Activated CD4-positive, alpha-beta T cell treated with anti-CD3 and anti-CD28 coated beads for 1 hour (primary cell): ENCODE measurements around the gene BCL6B.

Source experiments
- DNase-seq: peaks from one replicate; pipeline ENCODE4 v3.0.0-alpha.2; 2020

The BCL6B gene

DNA sequence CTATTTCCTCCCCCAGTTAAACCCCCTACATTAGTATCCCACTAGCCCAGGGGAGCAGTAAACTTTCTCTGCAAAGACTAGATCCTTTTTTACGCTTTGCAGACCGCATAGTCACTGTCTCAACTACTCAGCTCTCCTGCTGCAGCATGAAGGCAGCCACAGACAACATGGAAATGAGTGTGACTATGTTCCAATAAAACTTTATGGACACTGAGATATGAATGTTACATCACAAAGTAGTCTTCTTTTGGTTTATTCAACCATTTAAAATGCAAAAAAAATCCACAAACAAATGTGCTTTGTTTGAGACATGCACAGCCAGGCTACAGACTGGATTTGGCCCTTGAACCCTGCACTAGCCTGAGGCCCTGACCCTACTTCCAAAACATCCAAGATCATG, 12.3 kb upstream of the BCL6B start:
- no peak for DNase-seq

DNA sequence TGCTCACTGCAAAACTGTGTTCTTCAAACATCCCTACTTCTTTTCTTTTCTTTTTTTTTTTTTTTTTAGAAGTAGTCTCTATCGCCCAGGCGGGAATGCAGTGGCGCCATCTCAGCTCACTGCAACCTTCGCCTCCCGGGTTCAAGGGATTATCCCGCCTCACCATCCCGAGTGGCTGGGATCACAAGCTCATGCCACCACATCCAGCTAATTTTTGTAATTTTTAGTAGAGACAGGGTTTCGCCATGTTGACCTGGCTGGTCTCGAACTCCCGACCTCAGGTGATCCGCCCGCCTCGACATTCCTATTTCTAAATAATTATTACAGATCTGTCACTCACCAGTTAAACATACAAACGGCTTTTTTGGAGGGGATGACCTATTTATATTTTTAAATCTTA, 11.4 kb upstream of the BCL6B start:
- no peak for DNase-seq

DNA sequence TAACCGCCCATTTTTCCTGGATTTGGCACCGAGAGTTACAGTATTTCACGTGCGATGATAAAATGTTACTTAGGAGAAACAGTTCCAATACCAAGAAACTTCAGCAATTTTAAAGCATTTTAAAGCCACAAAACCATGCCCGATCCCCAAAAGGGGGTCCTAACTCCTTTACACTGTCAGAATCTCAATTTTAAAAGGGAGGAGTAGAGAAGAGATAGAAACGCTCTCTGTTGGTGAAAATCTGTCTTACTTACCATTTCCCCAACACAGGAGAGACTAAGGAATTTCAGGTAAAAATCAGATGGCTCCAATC, 11.0 kb upstream of the BCL6B start:
- DNase-seq = no peak

DNA sequence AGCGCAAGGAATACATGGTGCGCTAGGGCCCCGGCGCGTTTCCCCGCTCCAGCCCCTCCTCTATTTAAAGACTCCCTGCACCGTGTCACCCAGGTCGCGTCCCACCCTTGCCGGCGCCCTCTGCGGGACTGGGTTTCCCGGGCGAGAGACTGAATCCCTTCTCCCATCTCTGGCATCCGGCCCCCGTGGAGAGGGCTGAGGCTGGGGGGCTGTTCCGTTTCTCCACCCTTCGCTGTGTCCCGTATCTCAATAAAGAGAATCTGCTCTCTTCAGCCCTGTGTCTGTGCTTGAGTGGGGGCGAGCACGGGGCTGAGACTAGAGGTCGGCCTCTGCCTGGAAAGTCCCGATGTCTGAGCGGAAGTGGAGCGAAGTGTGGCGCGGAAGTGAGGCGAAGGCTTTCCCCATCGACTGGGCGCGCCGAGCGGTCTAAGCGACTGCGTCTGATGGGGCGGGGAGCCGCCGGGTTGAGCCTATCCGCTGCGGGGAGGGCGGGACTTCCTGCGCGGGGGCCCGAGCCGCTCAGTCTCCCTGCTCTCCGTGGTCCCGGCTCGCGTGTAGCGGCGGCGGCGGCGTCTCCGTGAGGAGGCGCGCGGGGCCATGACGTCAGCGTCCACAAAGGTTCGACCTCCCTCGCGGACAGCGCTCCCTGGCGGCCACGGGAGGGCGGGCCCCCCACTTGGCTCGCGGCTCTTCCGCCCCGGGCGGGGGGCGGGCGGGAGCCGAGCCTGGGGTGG, 8.4 kb upstream of the BCL6B start:
- DNase-seq = peak; percentile 97

DNA sequence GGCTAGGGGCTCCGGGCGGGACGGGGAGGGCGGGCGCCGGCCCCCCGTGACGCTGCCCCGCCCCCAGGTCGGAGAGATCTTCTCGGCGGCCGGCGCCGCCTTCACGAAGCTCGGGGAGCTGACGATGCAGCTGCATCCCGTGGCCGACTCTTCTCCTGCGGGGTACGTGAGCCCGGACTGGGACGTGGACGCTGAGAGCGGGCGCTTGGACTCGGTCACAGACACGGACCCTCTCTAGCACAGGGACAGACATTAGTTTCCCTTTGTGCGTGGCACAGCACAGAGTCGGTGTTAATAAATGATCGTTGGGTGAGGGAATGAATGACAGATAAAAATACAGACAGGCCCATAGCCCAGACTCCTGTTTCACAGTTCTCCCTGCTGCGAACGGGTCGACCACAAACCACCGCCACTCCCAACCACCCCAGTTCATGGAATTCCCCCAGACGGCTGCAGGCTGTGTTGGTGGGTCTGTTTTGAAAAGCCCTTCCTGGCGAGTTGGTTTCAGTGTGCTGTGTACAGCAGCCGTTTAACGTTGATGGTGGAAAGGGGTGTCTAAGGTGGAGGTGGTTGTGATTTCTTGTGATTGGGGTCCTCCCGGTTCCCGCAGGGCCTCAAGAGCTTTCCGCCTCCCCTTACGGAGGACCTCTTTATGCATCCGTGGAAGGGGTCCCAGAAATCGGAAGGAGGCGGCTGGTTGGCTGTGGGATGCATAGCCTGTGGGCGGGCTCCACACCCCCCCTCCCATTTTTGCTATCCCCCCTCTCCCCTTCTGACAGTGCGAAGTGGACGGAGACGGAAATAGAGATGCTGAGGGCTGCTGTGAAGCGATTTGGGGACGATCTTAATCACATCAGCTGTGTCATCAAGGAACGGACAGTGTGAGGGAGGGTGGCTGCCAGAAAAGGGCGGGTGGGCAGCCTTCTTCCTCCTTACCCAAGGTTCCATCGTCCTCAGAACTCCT, 7.6 kb upstream of the BCL6B start:
- peak; percentile 64 for DNase-seq

DNA sequence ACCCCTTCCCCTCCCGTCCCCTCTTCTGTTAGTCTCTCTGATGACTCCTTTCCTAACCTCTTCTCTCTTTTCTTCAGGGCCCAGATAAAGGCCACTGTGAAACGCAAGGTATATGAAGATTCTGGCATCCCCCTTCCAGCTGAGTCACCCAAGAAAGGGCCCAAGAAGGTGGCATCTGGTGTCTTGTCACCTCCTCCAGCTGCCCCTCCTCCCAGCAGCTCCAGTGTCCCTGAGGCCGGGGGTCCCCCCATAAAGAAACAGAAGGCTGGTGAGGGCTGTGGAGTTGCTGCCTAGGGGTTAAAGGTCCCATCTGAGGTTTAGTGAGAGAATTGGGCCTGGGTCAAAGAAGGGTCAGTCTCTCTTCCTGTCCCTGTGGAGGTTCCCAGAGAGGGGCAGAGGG, 6.4 kb upstream of the BCL6B start:
- no peak for DNase-seq

DNA sequence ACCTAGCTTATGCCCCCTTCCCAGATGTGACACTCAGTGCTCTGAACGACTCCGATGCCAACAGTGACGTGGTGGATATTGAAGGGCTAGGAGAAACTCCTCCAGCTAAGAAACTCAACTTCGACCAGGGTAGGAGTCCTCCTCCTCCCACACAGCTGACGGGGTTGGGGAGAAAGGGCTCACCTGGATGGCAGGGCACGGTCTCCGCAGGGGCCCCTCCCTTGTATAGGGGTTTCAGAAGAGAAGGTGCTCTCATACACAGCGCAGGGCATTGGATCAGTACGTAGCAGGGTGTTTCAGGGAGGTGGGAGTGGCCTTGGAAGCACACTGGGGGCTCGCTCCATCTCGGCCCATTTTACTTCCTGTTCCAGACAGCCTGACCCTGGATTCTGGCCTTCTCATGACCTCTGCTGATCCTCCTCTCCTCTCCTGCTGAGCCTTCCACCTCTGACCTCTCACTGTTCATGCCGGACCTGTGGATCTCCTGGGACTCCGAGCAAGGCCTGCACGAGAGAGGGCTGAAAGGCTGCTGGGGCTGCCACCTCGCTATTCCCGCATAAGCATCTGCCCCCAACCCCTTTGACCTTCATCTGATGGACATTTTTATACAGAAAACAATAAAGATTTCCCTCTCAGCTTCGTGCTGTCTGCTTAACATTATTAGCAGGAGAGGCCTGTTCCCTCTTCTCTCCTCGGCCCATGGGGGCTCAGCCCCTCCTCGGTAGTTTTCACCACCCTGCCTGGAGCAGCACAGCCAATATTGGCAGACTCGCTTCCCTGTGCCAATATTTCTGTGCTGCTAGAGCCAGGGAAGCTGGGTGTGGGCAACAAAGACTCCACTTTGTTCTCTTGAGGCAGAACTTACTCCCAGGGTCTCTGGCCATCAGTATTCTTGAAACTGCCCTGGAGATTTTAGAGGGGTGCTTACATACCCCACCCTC, 5.7 kb upstream of the BCL6B start:
- DNase-seq = no peak

DNA sequence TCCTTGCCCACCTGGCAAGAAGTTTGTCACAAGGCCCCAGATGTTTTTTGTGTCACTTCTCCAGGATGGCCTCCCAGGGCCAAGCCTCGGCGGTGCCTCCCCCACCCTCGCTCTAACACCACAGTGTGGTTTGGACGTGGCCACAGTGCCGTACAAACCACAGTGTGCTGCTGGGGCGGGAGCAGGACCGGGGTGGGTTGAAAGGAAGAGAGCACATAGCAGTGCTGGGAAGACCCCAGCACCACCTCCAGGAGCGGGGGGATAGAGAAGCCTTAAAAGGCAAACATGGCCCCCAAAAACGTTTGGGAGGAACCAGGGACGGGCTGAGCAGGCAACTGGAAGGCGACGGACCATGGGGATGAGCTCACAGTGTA, 5.0 kb upstream of the BCL6B start:
- DNase-seq = no peak

DNA sequence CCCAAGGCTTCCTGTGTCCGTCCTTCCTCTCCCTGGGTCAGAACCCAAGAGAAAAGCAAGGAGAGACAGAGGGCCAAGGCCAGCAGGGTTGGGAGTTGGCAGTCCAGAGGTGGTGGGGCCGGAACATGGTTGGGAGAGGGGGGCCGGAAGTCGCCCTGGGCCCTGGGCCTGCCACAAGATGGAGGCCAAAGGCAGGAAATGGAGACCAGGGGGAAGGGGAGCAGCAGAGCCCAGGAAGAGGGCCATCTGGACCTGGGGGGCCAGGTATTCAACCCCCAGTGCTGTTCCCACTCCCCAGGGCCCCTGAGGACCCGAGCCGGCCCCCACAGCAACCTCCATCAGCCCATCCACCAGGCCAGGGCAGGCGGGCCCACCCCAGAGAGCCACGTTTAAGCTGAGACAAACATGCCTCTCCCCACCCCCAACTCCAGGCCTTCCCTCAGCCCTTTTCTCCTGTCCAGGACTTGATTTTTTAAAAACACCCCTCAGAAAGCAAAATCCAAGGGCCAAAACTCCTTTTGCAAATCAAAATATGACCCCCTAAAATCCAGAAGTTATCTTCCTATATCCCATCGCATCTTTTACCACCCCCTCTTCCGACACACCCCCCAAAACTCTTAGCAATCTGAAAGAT, 4.4 kb upstream of the BCL6B start:
- DNase-seq = no peak

DNA sequence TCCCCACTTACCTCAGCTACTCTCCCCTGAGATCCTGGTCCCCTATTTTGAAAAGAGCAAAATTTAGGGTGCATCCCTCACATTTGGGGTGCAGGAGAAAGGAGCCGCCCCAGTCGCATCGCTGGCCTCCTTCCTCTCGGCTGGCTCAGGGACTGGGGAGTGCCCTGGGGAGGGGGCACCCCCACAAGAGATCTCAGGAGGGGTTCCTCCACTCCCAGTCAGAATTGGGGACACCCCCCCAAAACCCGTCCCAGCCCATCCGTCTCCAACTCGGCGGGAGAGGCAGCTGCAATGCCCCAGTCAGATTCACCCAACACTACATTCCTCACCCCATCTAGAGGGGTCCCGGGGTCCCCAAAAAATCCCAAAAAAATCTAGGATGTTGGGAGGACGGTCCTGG, 3.5 kb upstream of the BCL6B start:
- DNase-seq = no peak

DNA sequence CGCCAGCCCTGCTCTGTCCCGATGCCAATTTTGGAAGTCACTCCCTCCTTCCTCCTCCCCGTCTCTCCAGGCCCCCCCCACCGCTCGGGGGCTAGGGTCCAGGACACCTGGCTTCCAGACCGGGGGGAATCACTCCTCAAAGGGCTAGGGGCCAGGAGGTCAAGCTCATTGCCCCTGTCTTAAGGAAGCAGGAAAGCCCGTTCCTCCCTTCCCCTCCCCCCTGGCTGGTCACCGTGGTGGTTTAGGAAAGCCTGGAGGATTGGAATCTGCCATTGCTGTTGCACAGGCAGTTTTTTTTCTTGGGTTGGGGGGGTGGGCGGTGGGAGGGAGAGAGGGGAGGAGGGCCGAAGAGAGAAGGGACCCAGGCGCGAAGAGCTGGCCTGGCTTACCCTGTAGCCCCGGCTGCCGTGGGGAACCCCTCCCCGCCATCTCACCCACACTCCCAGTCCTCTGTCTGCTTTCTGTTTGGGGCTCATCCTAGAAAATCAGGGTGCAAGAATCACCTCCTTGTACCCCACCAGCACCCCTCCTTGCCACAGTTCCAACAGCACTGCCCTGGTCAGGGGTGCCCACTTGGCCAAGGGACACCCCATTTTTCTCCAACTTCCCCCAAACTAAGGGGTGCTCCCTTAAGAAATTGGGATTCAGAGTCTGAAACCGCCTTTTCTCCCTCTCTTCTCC, 2.9 kb upstream of the BCL6B start:
- DNase-seq = no peak

DNA sequence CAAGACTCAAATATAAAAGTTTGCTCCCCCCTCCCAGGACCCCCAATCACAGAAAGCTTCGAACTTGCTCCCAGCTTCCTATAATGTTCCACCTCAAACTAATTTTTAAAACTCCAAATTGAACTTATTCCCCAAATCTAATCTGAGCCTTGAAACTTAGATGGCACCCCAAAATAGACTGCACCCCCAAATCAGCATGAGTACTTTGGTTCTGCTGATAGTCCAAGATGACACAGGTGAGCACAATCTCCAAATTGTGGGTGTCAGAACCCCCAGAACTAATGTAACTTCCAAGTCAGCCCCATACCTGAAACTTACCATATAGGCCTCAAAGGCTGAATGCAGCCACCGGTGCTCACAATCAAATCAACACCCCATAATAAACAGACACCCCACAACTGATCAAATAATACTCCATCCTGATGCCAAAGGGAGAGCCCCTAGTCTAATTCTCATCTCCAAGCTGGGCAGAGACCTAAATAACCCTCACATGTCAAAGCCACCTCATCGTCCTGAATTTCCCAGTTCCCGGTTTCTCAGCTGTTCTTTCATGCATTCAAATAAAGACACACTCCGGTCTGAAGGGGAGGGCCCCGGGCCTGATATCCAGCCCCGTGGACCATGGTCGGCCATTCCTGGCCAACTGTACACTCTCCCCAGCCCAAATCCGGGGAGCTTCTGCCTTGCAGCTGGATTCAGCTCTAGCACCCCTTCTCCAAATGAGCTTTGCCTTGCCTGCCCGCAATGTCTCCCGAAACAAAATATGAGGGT, 1.8 kb upstream of the BCL6B start:
- DNase-seq = no peak

DNA sequence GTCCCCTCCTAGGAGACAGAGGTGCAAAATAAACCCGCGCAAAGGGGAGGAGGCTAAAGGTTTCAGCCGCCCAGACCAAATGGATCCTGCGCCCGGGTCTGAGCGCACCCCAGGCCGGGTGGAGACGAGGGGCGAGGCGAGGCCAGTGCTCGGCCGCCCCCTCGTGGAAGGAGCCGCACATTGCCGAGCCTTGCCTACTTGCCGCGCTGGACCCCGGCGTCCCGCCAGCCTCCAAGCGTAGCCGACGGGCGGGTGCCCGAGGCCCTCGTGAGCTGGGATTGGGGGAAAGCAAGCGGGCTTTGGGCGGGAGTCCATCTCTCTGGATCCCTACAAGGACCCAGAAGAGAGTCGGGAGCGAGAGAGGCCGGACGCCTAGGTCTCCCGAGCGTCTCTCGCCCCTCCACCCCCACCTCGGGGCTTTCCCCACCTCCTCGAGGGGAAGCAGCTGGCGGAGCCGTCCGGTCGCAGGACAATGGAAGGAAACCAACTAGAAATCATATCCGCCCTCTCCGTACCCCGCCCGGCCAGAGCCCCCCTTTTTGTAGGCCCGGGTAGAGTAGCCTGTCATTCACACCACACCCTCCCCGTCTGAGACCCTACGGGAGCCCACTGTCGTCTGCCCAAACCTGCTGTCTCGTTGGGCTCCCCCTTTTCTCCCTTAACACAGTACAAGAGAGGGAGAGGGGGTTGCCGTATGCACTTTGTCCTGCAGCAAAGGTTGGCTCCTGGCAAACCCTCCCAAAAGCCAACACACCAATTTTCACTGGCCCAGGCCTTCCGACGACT, 664 bp upstream of the BCL6B start:
- peak; percentile 63 for DNase-seq

DNA sequence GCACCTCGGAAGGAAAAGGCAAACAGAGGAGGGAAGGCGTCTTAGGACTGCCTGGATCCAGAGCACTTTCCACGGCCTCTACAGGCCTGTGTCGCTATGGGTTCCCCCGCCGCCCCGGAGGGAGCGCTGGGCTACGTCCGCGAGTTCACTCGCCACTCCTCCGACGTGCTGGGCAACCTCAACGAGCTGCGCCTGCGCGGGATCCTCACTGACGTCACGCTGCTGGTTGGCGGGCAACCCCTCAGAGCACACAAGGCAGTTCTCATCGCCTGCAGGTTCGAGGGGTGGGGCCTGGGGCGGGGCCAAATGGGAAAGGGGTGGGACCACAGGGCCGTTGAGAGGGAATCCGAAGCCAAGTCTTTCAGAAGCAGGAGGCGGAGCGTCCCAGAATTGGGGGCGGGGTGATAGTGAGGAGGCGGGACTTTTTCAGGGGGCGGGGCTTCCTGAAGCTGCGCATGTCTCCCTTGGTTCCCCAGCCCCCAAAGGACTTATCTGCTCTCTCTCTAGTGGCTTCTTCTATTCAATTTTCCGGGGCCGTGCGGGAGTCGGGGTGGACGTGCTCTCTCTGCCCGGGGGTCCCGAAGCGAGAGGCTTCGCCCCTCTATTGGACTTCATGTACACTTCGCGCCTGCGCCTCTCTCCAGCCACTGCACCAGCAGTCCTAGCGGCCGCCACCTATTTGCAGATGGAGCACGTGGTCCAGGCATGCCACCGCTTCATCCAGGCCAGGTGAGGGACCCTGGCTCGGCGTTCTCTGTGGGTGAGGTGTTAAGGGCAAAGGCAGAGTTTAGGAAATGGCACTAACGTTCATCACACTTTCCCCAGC, 939 bp downstream of the BCL6B start:
- DNase-seq = peak; percentile 87

DNA sequence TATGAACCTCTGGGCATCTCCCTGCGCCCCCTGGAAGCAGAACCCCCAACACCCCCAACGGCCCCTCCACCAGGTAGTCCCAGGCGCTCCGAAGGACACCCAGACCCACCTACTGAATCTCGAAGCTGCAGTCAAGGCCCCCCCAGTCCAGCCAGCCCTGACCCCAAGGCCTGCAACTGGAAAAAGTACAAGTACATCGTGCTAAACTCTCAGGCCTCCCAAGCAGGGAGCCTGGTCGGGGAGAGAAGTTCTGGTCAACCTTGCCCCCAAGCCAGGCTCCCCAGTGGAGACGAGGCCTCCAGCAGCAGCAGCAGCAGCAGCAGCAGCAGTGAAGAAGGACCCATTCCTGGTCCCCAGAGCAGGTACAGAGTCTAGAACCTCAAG, 1.5 kb downstream of the BCL6B start:
- DNase-seq = no peak

DNA sequence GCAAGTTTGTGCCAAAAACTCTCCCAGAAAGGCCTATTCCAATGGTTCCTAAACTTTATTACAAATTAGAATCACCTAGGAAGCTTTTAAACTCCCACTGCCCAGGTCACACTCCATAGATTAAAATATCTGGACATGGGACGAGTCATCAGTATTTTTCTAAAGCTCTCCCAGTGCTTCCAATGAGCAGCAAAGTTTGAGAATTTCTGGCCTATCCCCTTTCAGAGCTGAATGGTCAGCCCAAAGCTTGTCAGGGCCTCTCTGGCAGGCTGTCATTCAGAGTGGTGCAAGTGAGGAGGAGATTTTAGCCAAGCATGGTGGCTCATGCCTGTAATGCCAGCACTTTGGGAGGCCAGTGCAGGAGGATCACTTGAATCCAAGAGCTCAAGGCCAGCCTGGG, 2.4 kb downstream of the BCL6B start:
- no peak for DNase-seq

DNA sequence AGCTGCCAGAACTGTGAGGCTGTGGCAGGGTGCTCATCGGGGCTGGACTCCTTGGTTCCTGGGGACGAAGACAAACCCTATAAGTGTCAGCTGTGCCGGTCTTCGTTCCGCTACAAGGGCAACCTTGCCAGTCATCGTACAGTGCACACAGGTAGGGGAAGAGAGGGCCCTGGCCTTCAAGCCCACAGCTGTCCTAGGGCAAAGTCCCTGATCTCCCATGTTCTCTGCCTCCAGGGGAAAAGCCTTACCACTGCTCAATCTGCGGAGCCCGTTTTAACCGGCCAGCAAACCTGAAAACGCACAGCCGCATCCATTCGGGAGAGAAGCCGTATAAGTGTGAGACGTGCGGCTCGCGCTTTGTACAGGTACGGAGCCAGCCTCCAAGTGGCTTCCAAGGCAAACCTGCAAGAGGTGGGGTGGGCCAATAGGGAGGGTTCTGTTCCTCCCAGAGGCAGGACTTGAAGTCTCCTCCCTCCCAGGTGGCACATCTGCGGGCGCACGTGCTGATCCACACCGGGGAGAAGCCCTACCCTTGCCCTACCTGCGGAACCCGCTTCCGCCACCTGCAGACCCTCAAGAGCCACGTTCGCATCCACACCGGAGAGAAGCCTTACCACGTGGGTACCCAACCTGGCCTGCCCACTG, 3.7 kb downstream of the BCL6B start:
- DNase-seq = no peak

DNA sequence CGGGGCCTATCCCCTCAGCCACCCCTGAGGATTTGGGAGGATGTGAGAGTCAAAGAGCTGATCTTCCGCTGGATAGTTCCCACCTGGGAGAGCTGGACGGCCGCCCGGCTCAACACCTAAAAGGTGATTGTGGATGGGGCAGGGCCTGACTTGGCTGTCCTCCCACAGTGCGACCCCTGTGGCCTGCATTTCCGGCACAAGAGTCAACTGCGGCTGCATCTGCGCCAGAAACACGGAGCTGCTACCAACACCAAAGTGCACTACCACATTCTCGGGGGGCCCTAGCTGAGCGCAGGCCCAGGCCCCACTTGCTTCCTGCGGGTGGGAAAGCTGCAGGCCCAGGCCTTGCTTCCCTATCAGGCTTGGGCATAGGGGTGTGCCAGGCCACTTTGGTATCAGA, 4.5 kb downstream of the BCL6B start:
- DNase-seq = no peak

DNA sequence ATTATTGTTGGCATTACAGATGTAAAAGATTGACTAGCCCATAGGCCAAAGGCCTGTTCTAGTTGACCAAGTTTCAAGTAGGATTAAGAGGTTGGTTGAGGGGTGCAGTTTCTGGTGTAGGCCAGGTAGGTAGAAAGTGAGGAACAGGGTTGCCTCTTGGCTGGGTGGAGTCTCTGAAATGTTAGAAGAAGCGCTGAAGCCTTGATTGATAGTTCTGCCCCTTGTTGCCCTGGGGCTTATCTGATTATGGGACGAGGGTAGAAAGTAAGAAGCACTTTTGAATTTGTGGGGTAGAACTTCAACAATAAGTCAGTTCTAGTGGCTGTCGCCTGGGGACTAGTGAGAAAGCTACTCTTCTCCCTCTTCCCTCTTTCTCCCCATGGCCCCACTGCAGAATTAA, 6.2 kb downstream of the BCL6B start:
- DNase-seq = no peak
